Measurements from ENCODE around the gene PRRG3. TPM values are rescaled to one million over a fixed set of nuclear protein-coding genes. Genes with fewer than 3 reads are reported as not detected.

Gene PRRG3
- total RNA-seq, 1 donor from 2014 or later, result not detected

DNA sequence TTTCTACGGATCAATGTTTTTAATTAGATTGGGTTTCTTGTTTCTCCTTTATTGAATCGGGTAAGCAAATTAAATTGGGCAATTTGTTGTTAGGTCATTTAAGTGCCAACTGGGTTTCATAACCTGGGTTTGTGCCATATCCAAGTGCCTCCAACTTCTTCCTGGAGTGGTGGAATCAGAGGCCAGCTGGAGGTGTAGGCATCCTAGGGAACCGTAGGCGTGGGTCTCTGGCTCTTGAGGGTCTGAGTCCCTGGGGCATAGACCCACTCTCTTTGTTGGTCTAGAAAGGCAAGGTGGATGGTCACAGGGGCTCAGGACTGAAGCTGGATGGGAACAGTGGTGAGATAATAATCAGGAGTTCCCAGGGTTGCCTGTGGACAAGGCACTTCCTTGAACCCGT, 57.6 kb downstream of the PRRG3 start:
- no peak overlapping the region for H3K4me3 ChIP-seq (ENCODE audit: low read depth, low read length)
- TF ChIP-seq, protein P1, sequence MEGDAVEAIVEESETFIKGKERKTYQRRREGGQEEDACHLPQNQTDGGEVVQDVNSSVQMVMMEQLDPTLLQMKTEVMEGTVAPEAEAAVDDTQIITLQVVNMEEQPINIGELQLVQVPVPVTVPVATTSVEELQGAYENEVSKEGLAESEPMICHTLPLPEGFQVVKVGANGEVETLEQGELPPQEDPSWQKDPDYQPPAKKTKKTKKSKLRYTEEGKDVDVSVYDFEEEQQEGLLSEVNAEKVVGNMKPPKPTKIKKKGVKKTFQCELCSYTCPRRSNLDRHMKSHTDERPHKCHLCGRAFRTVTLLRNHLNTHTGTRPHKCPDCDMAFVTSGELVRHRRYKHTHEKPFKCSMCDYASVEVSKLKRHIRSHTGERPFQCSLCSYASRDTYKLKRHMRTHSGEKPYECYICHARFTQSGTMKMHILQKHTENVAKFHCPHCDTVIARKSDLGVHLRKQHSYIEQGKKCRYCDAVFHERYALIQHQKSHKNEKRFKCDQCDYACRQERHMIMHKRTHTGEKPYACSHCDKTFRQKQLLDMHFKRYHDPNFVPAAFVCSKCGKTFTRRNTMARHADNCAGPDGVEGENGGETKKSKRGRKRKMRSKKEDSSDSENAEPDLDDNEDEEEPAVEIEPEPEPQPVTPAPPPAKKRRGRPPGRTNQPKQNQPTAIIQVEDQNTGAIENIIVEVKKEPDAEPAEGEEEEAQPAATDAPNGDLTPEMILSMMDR (conservative IDR thresholded peaks at IDR 0.05; ENCODE audit: low read depth, low read length), result no peak
- no peak for DNase-seq (ENCODE audit: low read depth)

DNA sequence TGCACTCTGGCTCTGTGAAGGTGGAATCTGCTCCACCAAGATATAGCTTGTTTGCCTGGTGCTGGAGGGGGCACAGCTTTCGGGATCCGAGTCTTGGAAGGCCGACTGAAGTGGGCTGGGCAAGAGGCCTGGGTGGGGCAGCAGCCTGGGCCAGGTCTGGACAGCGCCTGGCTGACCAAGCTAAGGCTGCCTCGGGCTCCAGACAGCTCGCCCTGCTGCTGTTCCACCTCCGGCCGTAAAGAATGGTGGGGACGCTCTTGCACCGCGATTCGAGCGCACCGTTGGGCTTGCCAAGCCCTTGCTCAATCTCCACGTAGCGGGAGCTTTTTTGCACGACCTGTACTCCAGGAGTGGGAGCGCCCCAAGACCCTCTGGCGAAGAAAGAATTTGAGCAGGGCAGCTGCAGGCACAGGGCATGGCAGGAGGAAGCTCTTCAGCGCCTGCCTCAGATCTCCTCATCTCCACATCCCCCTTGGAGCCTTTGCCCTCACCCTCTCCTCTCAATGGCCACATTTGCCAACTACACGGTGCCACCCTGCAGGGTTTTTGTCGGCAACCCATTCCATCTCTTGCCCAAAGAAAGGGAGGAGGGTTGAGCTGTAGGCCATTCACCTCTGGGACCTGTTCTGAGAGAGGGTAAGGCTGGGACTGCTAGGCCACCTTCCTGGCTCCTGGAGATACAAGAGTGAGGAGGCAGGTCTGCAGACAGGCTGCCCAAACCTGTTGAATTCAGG, 58.2 kb downstream of the PRRG3 start:
- TF ChIP-seq, protein P1 (conservative IDR thresholded peaks at IDR 0.05; ENCODE audit: low read depth, low read length), result peak; percentile 56
- DNase-seq (ENCODE audit: low read depth), result no peak
- no peak overlapping the region for H3K4me3 ChIP-seq (ENCODE audit: low read depth, low read length)

DNA sequence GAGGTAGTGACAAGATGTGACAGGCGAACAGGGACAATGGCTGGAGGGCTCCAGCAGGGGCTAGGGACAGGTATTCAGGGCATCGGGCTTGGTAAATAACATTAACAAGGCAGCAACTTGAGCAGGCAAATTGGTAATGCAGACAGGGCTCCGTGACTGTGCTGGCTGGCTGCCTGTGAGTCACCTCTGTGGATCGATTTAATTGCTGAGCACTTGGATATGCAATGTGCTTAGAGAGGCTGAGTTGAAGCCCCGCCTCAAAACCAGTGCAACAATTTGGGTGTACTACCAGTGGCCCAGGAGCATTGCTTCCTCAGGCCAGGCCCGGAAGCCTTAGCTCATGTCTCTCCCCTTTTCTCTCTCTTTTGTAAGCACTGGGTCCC, 58.8 kb downstream of the PRRG3 start:
- peak; percentile 1 for DNase-seq (ENCODE audit: low read depth)
- H3K4me3 ChIP-seq (ENCODE audit: low read depth, low read length), result no peak overlapping the region
- TF ChIP-seq, protein P1 (conservative IDR thresholded peaks at IDR 0.05; ENCODE audit: low read depth, low read length), result no peak

DNA sequence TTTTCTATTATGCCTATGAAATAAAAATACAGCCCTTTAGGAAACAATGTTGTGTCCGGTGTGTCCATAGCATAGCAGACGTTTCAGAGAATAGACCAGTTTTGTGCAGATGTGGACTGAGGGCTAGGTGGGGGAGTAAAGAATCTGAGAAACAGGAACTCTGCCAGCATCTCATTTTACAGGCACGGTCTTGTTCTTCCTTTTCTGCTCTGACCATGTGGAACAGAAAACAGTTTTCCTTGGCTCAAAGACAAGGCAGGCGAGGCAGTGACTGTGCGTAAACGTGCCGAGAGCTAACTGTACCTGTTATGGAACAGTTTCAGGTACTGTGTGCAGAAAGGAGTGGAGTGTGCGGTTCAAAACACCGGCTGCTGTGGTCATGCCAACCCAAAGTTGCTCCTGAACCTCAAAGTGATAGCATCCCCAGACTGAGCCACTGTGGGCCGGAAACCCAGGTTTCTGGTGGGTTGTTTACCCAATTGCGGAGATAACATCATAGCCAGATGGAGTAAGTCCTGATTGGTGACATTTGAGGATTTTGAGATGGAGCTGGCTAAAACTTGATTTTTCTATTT, 59.5 kb downstream of the PRRG3 start:
- no peak overlapping the region for H3K4me3 ChIP-seq (ENCODE audit: low read depth, low read length)
- DNase-seq (ENCODE audit: low read depth), result no peak
- TF ChIP-seq, protein P1 (conservative IDR thresholded peaks at IDR 0.05; ENCODE audit: low read depth, low read length), result no peak

Other genes with a start within 250 kb of the PRRG3 start
- not detected in 2 replicates for gene PASD1, start 131.8 kb upstream of the PRRG3 start, total RNA-seq
- gene FATE1, start 20.6 kb downstream of the PRRG3 start, total RNA-seq, result not detected in 2 replicates
- gene CNGA2, start 39.3 kb downstream of the PRRG3 start, total RNA-seq, result not detected in 2 replicates
- gene MAGEA4, start 217.4 kb downstream of the PRRG3 start, total RNA-seq, result not detected in 2 replicates